ENCODE measurements around the gene KIF5B.

DNA sequence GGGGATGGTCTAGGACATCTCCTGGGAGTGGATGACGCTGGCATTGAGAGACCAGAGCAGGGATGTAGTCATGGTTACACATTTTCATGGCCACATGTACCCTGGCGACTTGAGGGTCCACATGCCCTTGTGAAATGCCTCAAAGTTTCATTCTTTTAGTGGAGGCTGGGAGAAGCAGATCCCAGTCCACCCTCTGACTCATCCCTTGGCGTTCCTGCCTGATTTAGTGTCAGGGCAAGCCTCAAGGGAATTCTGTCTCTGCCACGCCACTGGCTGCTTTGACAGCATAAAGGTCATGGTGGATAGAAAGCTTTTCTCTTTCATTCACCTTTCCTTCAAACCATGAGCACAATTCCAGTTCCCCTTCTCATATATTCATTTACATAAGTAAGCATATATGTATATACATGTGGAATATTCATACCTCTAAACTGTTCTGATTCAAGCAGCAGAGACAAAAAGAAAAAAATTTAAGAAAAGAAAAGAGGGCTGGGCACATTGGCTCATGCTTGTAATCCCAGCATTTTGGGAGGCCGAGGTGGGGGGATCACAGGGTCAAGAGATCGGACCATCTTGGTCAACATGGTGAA lies 21.8 kb upstream of the KIF5B start:
- TF ChIP-seq EP300 (IDR thresholded peaks at IDR 0.05; ENCODE audit: borderline replicate concordance in 1 of 2, control insufficient read depth in 1 of 2, low read depth in 2 of 2, low read length in 2 of 2): no peak
- TF ChIP-seq, protein P1, sequence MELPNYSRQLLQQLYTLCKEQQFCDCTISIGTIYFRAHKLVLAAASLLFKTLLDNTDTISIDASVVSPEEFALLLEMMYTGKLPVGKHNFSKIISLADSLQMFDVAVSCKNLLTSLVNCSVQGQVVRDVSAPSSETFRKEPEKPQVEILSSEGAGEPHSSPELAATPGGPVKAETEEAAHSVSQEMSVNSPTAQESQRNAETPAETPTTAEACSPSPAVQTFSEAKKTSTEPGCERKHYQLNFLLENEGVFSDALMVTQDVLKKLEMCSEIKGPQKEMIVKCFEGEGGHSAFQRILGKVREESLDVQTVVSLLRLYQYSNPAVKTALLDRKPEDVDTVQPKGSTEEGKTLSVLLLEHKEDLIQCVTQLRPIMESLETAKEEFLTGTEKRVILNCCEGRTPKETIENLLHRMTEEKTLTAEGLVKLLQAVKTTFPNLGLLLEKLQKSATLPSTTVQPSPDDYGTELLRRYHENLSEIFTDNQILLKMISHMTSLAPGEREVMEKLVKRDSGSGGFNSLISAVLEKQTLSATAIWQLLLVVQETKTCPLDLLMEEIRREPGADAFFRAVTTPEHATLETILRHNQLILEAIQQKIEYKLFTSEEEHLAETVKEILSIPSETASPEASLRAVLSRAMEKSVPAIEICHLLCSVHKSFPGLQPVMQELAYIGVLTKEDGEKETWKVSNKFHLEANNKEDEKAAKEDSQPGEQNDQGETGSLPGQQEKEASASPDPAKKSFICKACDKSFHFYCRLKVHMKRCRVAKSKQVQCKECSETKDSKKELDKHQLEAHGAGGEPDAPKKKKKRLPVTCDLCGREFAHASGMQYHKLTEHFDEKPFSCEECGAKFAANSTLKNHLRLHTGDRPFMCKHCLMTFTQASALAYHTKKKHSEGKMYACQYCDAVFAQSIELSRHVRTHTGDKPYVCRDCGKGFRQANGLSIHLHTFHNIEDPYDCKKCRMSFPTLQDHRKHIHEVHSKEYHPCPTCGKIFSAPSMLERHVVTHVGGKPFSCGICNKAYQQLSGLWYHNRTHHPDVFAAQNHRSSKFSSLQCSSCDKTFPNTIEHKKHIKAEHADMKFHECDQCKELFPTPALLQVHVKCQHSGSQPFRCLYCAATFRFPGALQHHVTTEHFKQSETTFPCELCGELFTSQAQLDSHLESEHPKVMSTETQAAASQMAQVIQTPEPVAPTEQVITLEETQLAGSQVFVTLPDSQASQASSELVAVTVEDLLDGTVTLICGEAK (IDR thresholded peaks at IDR 0.05; ENCODE audit: borderline replicate concordance): no peak

All from GM12878 (cell line).